Neural cell (in vitro differentiated cells): ENCODE data around the gene SBDS. TPM values are rescaled to one million over a fixed set of nuclear protein-coding genes. Genes with fewer than 3 reads are reported as not detected.

Experiments
- H2AFZ ChIP-seq: fragments of 200-600, 300-800 bp; sonication (generic), shearing (Covaris generic); 2 replicates; pipeline ENCODE4 v1.6.0; 2014; ENCODE audit warnings: low read depth, mild to moderate bottlenecking, antibody characterized with exemption, low read length, moderate library complexity
- H3F3A ChIP-seq: fragments of 200-600 bp; shearing (Covaris generic); 2 replicates; pipeline ENCODE4 v1.6.1; 2016; ENCODE audit warnings: mild to moderate bottlenecking, moderate library complexity, mixed read lengths, antibody characterized with exemption, low read length; ENCODE audit not compliant: insufficient read depth, poor library complexity, severe bottlenecking
- H3K27ac ChIP-seq: fragments of 200-600, 300-800 bp; sonication (generic), shearing (Covaris generic); 2 replicates; pipeline ENCODE4 v1.5.1; 2014; ENCODE audit warnings: mild to moderate bottlenecking, low read length, moderate library complexity
- H3K27me3 ChIP-seq: fragments of 300-800, 200-600 bp; sonication (generic), shearing (Covaris generic); 2 replicates; pipeline ENCODE4 v1.6.0; 2014; ENCODE audit warnings: mild to moderate bottlenecking, low read depth, low read length, moderate library complexity; ENCODE audit not compliant: insufficient read depth
- H3K36me3 ChIP-seq: fragments of 300-800, 200-600 bp; sonication (generic), shearing (Covaris generic); 2 replicates; pipeline ENCODE4 v1.5.1; 2014; ENCODE audit warnings: mild to moderate bottlenecking, antibody characterized with exemption, low read length, moderate library complexity; ENCODE audit not compliant: insufficient read depth
- H3K4me2 ChIP-seq: fragments of 300-800, 200-600 bp; sonication (generic), shearing (Covaris generic); 2 replicates; pipeline ENCODE4 v1.6.0; 2014; ENCODE audit warnings: mild to moderate bottlenecking, low read length
- H3K4me3 ChIP-seq: fragments of 300-800, 200-600 bp; sonication (generic), shearing (Covaris generic); 2 replicates; pipeline ENCODE4 v1.5.1; 2014; ENCODE audit warnings: mild to moderate bottlenecking, low read length, moderate library complexity
- H3K79me2 ChIP-seq: fragments of 200-600 bp; shearing (Covaris generic); replicated peaks from 2 replicates; pipeline ENCODE4 v1.6.0; 2014; ENCODE audit warnings: mild to moderate bottlenecking, low read length, moderate library complexity; ENCODE audit not compliant: insufficient read depth
- H3K9ac ChIP-seq: fragments of 300-800, 200-600 bp; sonication (generic), shearing (Covaris generic); 2 replicates; pipeline ENCODE4 v1.6.1; 2016; ENCODE audit warnings: mild to moderate bottlenecking, low read length, mixed read lengths
- H3K9me2 ChIP-seq: fragments of 200-600 bp; shearing (Covaris generic); 2 replicates; pipeline ENCODE4 v1.6.1; 2016; ENCODE audit warnings: mild to moderate bottlenecking, low read length, mixed read lengths; ENCODE audit not compliant: insufficient read depth
- H3K9me3 ChIP-seq: fragments of 200-600, 300-800 bp; sonication (generic), shearing (Covaris generic); 2 replicates; pipeline ENCODE4 v1.6.1; 2016; ENCODE audit warnings: mild to moderate bottlenecking, mixed run types, low read length, moderate library complexity, mixed read lengths
- H4K20me1 ChIP-seq: fragments of 200-600 bp; shearing (Covaris generic); 2 replicates; pipeline ENCODE4 v1.6.1; 2016; ENCODE audit warnings: mild to moderate bottlenecking, mixed run types; ENCODE audit not compliant: insufficient read depth
- CTCF ChIP-seq: fragments of 450-650 bp; IDR thresholded peaks from 2 replicates; pipeline ENCODE4 v1.5.1; 2014; ENCODE audit warnings: antibody characterized with exemption, mild to moderate bottlenecking, moderate library complexity; ENCODE audit not compliant: poor library complexity, severe bottlenecking
- EP300 ChIP-seq: fragments of 450-650 bp; conservative IDR thresholded peaks from 2 replicates; pipeline ENCODE4 v1.6.1; 2014; ENCODE audit warnings: antibody characterized with exemption, mild to moderate bottlenecking, moderate library complexity; ENCODE audit not compliant: poor library complexity, severe bottlenecking
- EZH2 ChIP-seq: fragments of 200-600, 300-800 bp; shearing (Covaris generic), sonication (generic); IDR thresholded peaks from 2 replicates; pipeline ENCODE4 v1.6.1; 2014; ENCODE audit warnings: antibody characterized with exemption, low read length, borderline replicate concordance, mild to moderate bottlenecking; ENCODE audit not compliant: insufficient read depth, poor library complexity, severe bottlenecking
- MXI1 ChIP-seq: fragments of 450-650 bp; conservative IDR thresholded peaks from 2 replicates; pipeline ENCODE4 v1.6.1; 2014; ENCODE audit warnings: antibody characterized with exemption, mild to moderate bottlenecking; ENCODE audit not compliant: poor library complexity, severe bottlenecking
- POLR2AphosphoS5 ChIP-seq: IDR thresholded peaks from 2 replicates; pipeline ENCODE4 v1.6.1; 2012
- RAD21 ChIP-seq: fragments of 450-650 bp; conservative IDR thresholded peaks from 2 replicates; pipeline ENCODE4 v1.6.1; 2014; ENCODE audit warnings: antibody characterized with exemption, mild to moderate bottlenecking, moderate library complexity
- REST ChIP-seq: IDR thresholded peaks from 2 replicates; pipeline ENCODE4 v1.6.1; 2012; ENCODE audit warnings: borderline replicate concordance
- SMC3 ChIP-seq: fragments of 450-650 bp; conservative IDR thresholded peaks from 2 replicates; pipeline ENCODE4 v1.6.1; 2014; ENCODE audit warnings: antibody characterized with exemption, mild to moderate bottlenecking, moderate library complexity; ENCODE audit not compliant: poor library complexity
- TAF1 ChIP-seq: IDR thresholded peaks from 2 replicates; pipeline ENCODE4 v1.6.1; 2012; ENCODE audit warnings: low read depth
- polyA plus RNA-seq: library from polyadenylated mRNA; depleted of rRNA; stranded (reverse); fragments of >200 nt; gene quantifications from 2 replicates; pipeline ENCODE4 v1.2.3, GENCODE V29; 2014
- small RNA-seq, 3 experiments: library from RNA; depleted of rRNA; stranded (forward); fragments of <200 nt; gene quantifications; one replicate each; pipeline ENCODE3, GENCODE V24; 2012

SBDS gene
- polyA plus RNA-seq, 1 donor from 2014 or later: 91.1 TPM

GRCh38 chr7:66937940-66938339, 57.4 kb downstream of the SBDS start:
- peaks cover 13% of the 10 kb centered on the region for H3K79me2 ChIP-seq

More at GRCh38 chr7:66937940-66938339, 57.4 kb downstream of the SBDS start:
- no peak overlapping the region for H3K9ac ChIP-seq
- H2AFZ ChIP-seq: no peak overlapping the region
- no peaks in the 10 kb centered on the region for H3F3A ChIP-seq
- no peaks in the 10 kb centered on the region for H4K20me1 ChIP-seq
- H3K9me3 ChIP-seq: no peaks in the 10 kb centered on the region
- no peak for TF ChIP-seq REST
- no peak for TF ChIP-seq CTCF
- TF ChIP-seq TAF1: no peak
- TF ChIP-seq EP300: no peak
- TF ChIP-seq EZH2: no peak
- TF ChIP-seq MXI1: no peak
- no peak for TF ChIP-seq RAD21
- no peak for TF ChIP-seq POLR2AphosphoS5
- no peak for TF ChIP-seq SMC3
- H3K9me2 ChIP-seq: no peaks in the 10 kb centered on the region
- H3K4me2 ChIP-seq: no peak overlapping the region
- no peak overlapping the region for H3K4me3 ChIP-seq
- peaks cover 1% of the 10 kb centered on the region for H3K36me3 ChIP-seq
- no peak overlapping the region for H3K27ac ChIP-seq
- H3K27me3 ChIP-seq: no peaks in the 10 kb centered on the region

Small RNAs within 50 kb of the gene (small RNA-seq; reads per million reads assigned to genes)
- gene RN7SL43P: 0 reads per million in 3 experiments

Other genes starting within 250 kb of the SBDS start
- 41.8 and 44.5 TPM in 2 replicates for gene TMEM248, start 74.4 kb downstream of the SBDS start, polyA plus RNA-seq
- gene TYW1, start 1.2 kb upstream of the SBDS start, polyA plus RNA-seq: 10.2 and 14.9 TPM in 2 replicates